ENCODE results near the gene CITED2.

GRCh38 chr6:139390447-139390846 lies 16.0 kb upstream of the CITED2 start:
- TF ChIP-seq, protein P1, sequence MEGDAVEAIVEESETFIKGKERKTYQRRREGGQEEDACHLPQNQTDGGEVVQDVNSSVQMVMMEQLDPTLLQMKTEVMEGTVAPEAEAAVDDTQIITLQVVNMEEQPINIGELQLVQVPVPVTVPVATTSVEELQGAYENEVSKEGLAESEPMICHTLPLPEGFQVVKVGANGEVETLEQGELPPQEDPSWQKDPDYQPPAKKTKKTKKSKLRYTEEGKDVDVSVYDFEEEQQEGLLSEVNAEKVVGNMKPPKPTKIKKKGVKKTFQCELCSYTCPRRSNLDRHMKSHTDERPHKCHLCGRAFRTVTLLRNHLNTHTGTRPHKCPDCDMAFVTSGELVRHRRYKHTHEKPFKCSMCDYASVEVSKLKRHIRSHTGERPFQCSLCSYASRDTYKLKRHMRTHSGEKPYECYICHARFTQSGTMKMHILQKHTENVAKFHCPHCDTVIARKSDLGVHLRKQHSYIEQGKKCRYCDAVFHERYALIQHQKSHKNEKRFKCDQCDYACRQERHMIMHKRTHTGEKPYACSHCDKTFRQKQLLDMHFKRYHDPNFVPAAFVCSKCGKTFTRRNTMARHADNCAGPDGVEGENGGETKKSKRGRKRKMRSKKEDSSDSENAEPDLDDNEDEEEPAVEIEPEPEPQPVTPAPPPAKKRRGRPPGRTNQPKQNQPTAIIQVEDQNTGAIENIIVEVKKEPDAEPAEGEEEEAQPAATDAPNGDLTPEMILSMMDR (conservative IDR thresholded peaks at IDR 0.05; ENCODE audit: low read depth, low read length) = no peak
- no peak for TF ChIP-seq EZH2 (IDR thresholded peaks at IDR 0.05; ENCODE audit: borderline replicate concordance, low read depth, low read length, poor library complexity, severe bottlenecking)

Data from A673 (cell line).